Measurements from ENCODE around the gene LBH.

DNA sequence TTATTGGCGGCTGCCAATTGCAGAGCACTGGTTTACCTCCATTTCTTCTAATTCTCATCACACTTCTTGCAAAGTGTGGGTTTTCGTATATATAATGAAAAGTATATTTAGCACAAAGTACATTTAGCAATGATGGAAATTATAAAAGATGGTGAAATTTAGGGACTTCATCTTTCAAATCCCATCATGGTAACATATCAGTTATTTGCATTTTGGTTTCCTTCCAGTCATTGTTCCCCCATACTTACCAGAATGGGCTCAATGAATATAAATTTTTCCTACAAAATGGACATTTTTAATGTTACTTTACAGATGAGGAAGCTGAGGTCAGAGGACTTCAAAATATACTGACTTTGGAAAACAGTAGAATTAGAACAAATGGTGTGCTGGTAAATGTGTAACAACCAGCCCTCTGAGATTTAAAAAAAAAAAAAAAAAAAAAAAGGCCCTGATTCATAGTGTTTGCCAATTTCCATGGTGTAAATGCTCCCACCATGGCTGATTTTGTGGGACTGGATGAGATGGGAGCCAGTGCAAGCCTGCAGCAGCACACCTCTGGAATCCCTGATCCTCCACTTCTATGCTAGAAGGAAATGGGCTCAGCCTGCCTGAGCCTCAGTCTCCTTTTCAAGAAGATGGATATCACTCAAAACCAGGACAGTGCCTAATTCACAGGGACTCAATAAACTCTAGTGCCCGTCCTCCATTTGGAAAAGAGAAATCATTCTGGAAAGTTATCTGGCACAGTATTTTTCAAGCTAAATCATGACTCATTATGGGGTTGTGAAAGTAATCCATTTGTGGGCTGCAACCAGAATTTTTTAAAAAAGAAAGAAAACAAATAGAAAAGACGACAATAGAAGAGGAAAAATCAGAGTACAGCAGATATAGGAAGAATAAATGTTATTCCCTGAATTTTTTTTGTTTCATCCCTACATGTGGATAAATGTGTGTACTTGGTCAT lies 34.0 kb downstream of the LBH start:
- TF ChIP-seq CEBPB (IDR thresholded peaks at IDR 0.05; ENCODE audit: borderline replicate concordance, low read depth, low read length) (no peak), MYNN (CRISPR knock-in tag; IDR thresholded peaks at IDR 0.05; ENCODE audit: low read depth) (no peak), GTF2F1 (IDR thresholded peaks at IDR 0.05; ENCODE audit: low read length) (no peak)
- TF ChIP-seq, protein P1, sequence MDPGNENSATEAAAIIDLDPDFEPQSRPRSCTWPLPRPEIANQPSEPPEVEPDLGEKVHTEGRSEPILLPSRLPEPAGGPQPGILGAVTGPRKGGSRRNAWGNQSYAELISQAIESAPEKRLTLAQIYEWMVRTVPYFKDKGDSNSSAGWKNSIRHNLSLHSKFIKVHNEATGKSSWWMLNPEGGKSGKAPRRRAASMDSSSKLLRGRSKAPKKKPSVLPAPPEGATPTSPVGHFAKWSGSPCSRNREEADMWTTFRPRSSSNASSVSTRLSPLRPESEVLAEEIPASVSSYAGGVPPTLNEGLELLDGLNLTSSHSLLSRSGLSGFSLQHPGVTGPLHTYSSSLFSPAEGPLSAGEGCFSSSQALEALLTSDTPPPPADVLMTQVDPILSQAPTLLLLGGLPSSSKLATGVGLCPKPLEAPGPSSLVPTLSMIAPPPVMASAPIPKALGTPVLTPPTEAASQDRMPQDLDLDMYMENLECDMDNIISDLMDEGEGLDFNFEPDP (CRISPR knock-in tag; conservative IDR thresholded peaks at IDR 0.05) = no peak
